ENCODE results near the gene RBBP4. TPM values are rescaled to one million over a fixed set of nuclear protein-coding genes. Genes with fewer than 3 reads are reported as not detected.
"Not testable (repeated sequence)": the region's sequence is repeated elsewhere in the genome, so short reads cannot be mapped to it uniquely, and the experiment has no call there.

Gene RBBP4
- total and polyA plus RNA-seq, 4 donors: 37.7 to 205 (median 107) TPM

- no peak for ATAC-seq (ENCODE audit: insufficient read depth, low FRiP score)
- Histone ChIP-seq H3K4me3 (no peak overlapping the region), H3K9ac (ENCODE audit: insufficient read depth in 1 of 2, low read length in 2 of 2) (peak overlapping the region in 1 of 2 donors; percentile 23), H3K9me3 (ENCODE audit: control insufficient read depth in 4 of 4, insufficient read depth in 3 of 4, low read length in 3 of 4) (no peaks in the 10 kb centered on the region), H3K27me3 (ENCODE audit: control insufficient read depth in 3 of 3, insufficient read depth in 3 of 3, low read length in 2 of 3) (no peaks in the 10 kb centered on the region), H3K4me1 (ENCODE audit: control insufficient read depth in 5 of 5, insufficient read depth in 5 of 5, low read length in 5 of 5) (peaks cover 0 to 12% (median 0%) of the 10 kb centered on the region in 5 donors), H3K36me3 (ENCODE audit: control insufficient read depth in 4 of 4, insufficient read depth in 4 of 4, low read length in 4 of 4) (peaks cover 0 to 7% (median 3%) of the 10 kb centered on the region in 4 donors), H3K27ac (ENCODE audit: low read depth in 1 of 2, low read length in 1 of 2) (no peak overlapping the region)
- no peak for TF ChIP-seq CTCF (IDR thresholded peaks at IDR 0.05; ENCODE audit: control extremely low read depth, extremely low read depth)
- DNase-seq: peak in 1 of 3 donors; percentile 18
- 82 to 91% methylated on average over 6 of the region's 6 CpGs for WGBS, 2 donors
Measured at GRCh38 chr1:32693455-32694174, 42.6 kb downstream of the RBBP4 start.

GRCh38 chr1:32695098-32695904 is 44.3 kb downstream of the RBBP4 start:
- ATAC-seq (ENCODE audit: insufficient read depth, low FRiP score): no peak
- peak; percentile 37 to 47 (median 40) for DNase-seq

GRCh38 chr1:32696041-32696440 is 45.0 kb downstream of the RBBP4 start:
- 93% methylated on average over 9 of the region's 9 CpGs for WGBS, 2 donors
- DNase-seq: no peak
- Histone ChIP-seq H3K9me3 (ENCODE audit: control insufficient read depth in 4 of 4, insufficient read depth in 3 of 4, low read length in 3 of 4) (no peaks in the 10 kb centered on the region), H3K4me3 (no peak overlapping the region), H3K4me1 (ENCODE audit: control insufficient read depth in 5 of 5, insufficient read depth in 5 of 5, low read length in 5 of 5) (peaks cover 0 to 14% (median 0%) of the 10 kb centered on the region in 5 donors), H3K27me3 (ENCODE audit: control insufficient read depth in 3 of 3, insufficient read depth in 3 of 3, low read length in 2 of 3) (no peaks in the 10 kb centered on the region), H3K27ac (ENCODE audit: low read depth in 1 of 2, low read length in 1 of 2) (no peak overlapping the region), H3K9ac (ENCODE audit: insufficient read depth in 1 of 2, low read length in 2 of 2) (no peak overlapping the region), H3K36me3 (ENCODE audit: control insufficient read depth in 4 of 4, insufficient read depth in 4 of 4, low read length in 4 of 4) (peaks cover 0 to 7% (median 3%) of the 10 kb centered on the region in 4 donors)
- ATAC-seq (ENCODE audit: insufficient read depth, low FRiP score): no peak
- no peak for TF ChIP-seq CTCF (IDR thresholded peaks at IDR 0.05; ENCODE audit: control extremely low read depth, extremely low read depth)

More at GRCh38 chr1:32695098-32695904, 44.3 kb downstream of the RBBP4 start:
- H3K4me3 ChIP-seq: no peak overlapping the region
- H3K9ac ChIP-seq (ENCODE audit: insufficient read depth in 1 of 2, low read length in 2 of 2): no peak overlapping the region
- TF ChIP-seq CTCF (IDR thresholded peaks at IDR 0.05; ENCODE audit: control extremely low read depth, extremely low read depth): no peak
- 51 to 63% methylated on average over 17 of the region's 17 CpGs for WGBS, 2 donors
- peaks cover 0 to 14% (median 0%) of the 10 kb centered on the region in 5 donors for H3K4me1 ChIP-seq (ENCODE audit: control insufficient read depth in 5 of 5, insufficient read depth in 5 of 5, low read length in 5 of 5)
- H3K9me3 ChIP-seq (ENCODE audit: control insufficient read depth in 4 of 4, insufficient read depth in 3 of 4, low read length in 3 of 4): no peaks in the 10 kb centered on the region
- peak overlapping the region in 1 of 2 donors; percentile 28 for H3K27ac ChIP-seq (ENCODE audit: low read depth in 1 of 2, low read length in 1 of 2)
- H3K36me3 ChIP-seq (ENCODE audit: control insufficient read depth in 4 of 4, insufficient read depth in 4 of 4, low read length in 4 of 4): peaks cover 0 to 7% (median 3%) of the 10 kb centered on the region in 4 donors
- no peaks in the 10 kb centered on the region for H3K27me3 ChIP-seq (ENCODE audit: control insufficient read depth in 3 of 3, insufficient read depth in 3 of 3, low read length in 2 of 3)

- peaks cover 0 to 19% (median 6%) of the 10 kb centered on the region in 5 donors for H3K4me1 ChIP-seq (ENCODE audit: control insufficient read depth in 5 of 5, insufficient read depth in 5 of 5, low read length in 5 of 5)
- not testable (repeated sequence) for H3K36me3 ChIP-seq (ENCODE audit: control insufficient read depth in 4 of 4, insufficient read depth in 4 of 4, low read length in 4 of 4); H3K4me3 ChIP-seq; ATAC-seq (ENCODE audit: insufficient read depth, low FRiP score); H3K27ac ChIP-seq (ENCODE audit: low read depth in 1 of 2, low read length in 1 of 2); H3K9ac ChIP-seq (ENCODE audit: insufficient read depth in 1 of 2, low read length in 2 of 2); H3K9me3 ChIP-seq (ENCODE audit: control insufficient read depth in 4 of 4, insufficient read depth in 3 of 4, low read length in 3 of 4); H3K27me3 ChIP-seq (ENCODE audit: control insufficient read depth in 3 of 3, insufficient read depth in 3 of 3, low read length in 2 of 3); DNase-seq
- WGBS, 2 donors: 96 to 97% methylated on average over 8 of the region's 8 CpGs
Measured at GRCh38 chr1:32696996-32697395, 46.0 kb downstream of the RBBP4 start.

Data from lung (tissue), 12 donors.